B cell (primary cell): ENCODE measurements around the gene TCN2.
"Not testable (repeated sequence)": the region's sequence is repeated elsewhere in the genome, so short reads cannot be mapped to it uniquely, and the experiment has no call there.

ENCODE experiments used
- CTCF ChIP-seq: fragments of 200-600 bp; IDR thresholded peaks from one replicate; pipeline ENCODE4 v1.8.0; 2022; ENCODE audit warnings: antibody characterized with exemption, mild to moderate bottlenecking
- EZH2 ChIP-seq: IDR thresholded peaks from 2 replicates; pipeline ENCODE4 v1.6.1; 2012; ENCODE audit warnings: borderline replicate concordance, low read depth, mild to moderate bottlenecking, moderate library complexity, low read length; ENCODE audit not compliant: insufficient read depth, poor library complexity, severe bottlenecking

GRCh38 chr22:30592360-30592713, 14.6 kb upstream of the TCN2 start:
- TF ChIP-seq CTCF, EZH2: not testable (repeated sequence)
